Erythroblast (primary cell): ENCODE results near the gene CALHM2.
"Not testable (repeated sequence)": the region's sequence is repeated elsewhere in the genome, so short reads cannot be mapped to it uniquely, and the experiment has no call there.

ENCODE experiments used
- DNase-seq, 2 experiments: peaks; one replicate each; lab custom pipeline; 2025; lab: John Stamatoyannopoulos, UW
- GATA1 ChIP-seq: IDR thresholded peaks from 2 replicates; pipeline ENCODE4 v1.6.1; 2011; ENCODE audit warnings: low read depth, mild to moderate bottlenecking, control low read depth, low read length, moderate library complexity
- POLR2A ChIP-seq: IDR thresholded peaks from 2 replicates; pipeline ENCODE4 v1.6.1; 2011; ENCODE audit warnings: mild to moderate bottlenecking, low read length

The CALHM2 gene

DNA sequence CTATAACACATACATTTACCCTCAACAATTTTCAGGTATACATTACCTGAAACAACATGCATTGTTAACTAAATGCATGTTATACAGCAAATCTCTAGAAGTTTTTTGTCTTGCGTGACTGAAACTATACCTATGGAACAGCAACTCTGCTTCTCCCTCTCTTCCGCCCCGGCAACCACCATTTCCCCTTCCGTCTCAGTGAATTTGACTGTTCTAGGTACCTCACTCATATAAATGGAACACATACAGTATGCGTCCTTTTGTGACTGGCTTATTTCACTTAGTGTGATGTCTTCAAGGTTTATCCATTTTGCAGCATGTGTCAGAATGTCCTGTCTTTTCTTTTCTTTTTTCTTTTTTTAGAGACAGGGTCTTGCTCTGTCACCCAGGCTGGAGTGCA lies 22.5 kb downstream of the CALHM2 start:
- DNase-seq: no peak

DNA sequence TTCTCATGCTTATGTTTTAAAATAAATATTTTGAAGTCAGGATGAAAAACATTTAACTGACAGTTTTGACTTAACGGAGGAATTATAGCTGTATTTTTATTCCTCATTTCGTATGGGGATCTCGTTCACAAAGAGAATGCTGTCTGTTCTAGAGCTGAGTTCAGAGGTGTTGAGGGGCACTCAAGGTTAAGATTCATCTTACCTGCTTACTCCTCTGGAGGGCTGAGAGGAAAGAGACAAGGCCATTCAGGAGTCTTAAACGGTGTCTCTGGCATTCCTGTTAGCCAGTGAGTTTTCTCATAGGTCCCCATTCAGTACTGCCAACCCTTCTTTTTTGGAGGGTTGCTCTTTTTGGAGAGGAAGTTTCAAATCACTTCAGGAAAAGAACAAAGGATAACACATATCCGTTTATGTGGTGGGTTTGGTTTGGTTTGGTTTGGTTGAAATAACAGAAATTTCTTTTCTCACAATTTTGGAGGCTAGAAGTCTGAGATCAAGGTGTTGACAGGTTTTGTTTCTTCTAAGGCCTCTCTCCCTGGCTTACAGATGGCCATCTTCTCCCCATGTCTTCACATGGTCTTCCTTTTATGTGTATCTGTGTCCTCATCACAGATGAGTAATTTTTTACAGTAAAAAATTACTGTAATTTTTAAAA lies 23.1 kb downstream of the CALHM2 start:
- no peak for DNase-seq
- no peak for TF ChIP-seq POLR2A
- no peak for TF ChIP-seq GATA1

More for the DNA sequence above, 22.5 kb downstream of the CALHM2 start:
- no peak for TF ChIP-seq GATA1
- no peak for TF ChIP-seq POLR2A

DNA sequence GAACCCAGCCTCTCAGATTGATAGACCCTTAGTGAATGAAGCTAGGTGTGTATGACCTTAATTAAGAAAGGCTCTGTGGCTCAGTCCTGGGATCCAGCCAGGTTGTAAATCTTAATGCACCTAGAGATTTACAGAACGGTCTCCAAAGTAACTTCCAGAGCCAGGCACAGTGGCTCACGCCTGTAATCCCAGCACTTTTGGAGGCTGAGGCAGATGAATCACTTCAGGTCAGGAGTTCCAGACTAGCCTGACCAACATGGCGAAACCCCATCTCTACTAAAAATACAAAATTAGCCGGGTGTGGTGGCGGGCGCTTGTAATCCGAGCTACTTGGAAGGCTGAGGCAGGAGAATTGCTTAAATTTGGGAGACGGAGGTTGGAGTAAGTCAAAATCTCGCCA lies 24.3 kb downstream of the CALHM2 start:
- TF ChIP-seq POLR2A (no peak), GATA1 (no peak)

DNA sequence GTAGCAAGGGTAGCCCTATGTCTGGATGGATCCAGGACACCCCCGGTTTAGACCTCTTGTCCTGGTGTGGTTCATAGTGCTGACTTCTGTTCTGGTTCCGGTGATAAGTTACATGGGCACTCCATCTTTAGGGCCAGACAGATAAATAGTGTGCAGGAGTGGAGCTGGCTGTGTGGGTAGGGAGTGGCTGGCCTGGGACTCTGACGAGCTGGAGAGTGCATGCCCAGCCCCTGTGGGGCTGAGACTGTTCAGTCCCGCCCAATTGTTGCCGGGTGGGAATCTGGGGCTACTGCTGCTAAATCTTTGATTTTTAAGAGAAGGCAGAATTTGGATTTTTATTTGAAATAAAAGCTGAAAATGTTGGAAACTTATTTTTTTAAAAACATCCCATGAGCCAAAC lies 28.4 kb downstream of the CALHM2 start:
- no peak for DNase-seq
- TF ChIP-seq GATA1 (no peak), POLR2A (no peak)

More for the DNA sequence above, 24.3 kb downstream of the CALHM2 start:
- no peak for DNase-seq

DNA sequence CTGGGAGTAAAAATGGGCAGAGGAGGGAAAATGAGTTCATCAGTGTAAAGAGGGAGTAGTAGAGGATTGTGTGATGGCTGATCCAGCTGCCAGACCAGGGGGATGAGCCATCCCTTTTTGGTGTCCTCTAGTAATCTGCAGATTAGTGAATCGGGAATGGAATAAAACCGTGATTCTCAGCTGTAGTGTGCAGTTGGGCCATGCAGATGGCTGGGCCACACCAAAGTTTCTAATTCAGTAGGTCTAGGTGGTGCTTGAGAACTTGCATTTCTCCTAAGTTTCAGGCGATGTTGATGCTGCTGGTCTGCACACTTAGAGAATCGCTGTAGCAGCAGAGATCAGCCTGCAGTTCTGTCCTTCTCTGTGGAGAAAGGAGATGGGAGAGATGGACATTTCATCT lies 33.1 kb downstream of the CALHM2 start:
- DNase-seq: no peak
- TF ChIP-seq POLR2A: no peak
- TF ChIP-seq GATA1: no peak

DNA sequence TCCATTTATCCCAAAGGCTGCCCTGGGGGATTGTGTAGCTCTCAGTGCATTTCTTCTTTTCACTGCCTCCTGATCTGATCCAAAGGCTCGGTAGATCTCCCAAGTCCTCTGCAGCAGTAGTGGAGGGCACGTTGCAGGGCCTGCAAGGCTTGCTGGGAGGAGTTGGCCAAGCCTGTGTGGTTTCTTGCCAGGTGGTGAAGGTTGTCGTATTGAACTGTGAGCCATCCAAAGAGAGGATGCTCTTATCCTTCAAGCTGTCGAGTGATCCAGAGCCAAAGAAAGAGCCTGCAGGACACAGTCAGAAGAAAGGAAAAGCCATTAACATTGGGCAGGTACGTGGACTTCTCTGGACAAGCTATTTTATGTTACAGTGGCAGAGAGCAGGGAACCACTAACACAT lies 34.6 kb downstream of the CALHM2 start:
- no peak for TF ChIP-seq POLR2A
- no peak for TF ChIP-seq GATA1

DNA sequence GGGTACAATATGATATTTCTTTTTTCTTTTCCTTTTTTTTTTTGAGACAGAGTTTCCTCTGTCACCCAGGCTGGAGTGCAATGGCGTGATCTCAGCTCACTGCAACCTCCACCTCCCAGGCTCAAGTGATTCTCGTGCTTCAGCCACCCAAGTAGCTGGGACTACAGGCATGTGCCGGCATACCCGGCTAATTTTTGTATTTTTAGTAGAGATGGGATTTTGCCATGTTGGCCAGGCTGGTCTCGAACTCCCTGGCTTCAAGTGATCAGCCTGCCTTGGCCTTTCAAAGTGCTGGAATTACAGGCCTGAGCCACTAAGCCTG lies 35.1 kb downstream of the CALHM2 start:
- not testable (repeated sequence) for DNase-seq

More for the DNA sequence above, 34.6 kb downstream of the CALHM2 start:
- no peak for DNase-seq

DNA sequence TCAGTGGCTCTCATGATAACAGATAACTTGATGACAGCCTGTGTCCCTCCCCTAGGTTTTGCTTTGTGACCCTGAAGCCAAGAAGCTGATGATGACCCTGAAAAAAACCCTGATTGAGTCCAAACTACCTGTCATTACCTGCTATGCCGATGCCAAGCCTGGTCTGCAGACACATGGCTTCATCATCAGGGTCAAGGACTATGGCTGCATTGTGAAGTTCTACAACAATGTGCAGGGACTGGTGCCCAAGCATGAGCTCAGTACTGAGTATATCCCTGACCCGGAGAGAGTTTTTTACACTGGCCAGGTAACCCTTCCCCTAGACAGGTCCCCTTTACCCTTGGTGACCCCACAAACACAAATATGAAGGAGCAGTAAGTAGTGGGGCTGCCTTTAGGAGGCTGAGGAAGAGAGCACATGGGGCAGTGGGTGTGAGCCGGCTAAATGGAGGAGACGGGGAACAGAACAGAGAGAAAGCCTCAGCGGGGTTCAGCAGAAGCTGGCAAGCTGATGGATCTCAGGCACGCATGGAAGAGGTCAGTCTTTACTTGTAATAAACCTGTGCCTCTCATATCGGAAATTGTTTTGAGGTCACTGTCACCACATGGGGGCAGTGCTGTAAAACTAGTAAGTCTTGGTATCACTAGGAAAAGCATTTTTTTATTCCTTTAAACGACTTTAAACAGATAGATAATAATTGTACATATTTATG lies 35.6 kb downstream of the CALHM2 start:
- peak; percentile 53 to 72 for DNase-seq
- TF ChIP-seq POLR2A (no peak), GATA1 (no peak)

DNA sequence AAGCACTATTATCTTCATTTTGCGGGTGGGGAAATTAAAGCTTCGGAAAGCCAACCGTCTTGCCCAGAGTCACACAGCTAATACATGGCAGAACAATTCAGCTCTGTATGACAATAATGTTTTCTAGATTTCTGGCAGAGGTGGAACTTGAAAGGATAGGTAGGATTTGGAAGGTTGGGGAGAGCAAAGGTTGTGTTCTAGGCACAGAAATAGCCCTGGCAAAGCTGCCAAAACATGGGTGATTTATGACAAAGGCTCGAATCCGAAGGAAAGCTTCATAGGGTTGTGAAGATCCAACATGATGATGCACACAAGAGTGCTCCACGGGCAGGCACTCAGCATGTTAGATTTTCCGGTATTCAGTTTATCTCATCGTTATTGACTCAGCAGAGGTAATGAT lies 36.6 kb downstream of the CALHM2 start:
- DNase-seq: no peak
- TF ChIP-seq POLR2A (no peak), GATA1 (no peak)

DNA sequence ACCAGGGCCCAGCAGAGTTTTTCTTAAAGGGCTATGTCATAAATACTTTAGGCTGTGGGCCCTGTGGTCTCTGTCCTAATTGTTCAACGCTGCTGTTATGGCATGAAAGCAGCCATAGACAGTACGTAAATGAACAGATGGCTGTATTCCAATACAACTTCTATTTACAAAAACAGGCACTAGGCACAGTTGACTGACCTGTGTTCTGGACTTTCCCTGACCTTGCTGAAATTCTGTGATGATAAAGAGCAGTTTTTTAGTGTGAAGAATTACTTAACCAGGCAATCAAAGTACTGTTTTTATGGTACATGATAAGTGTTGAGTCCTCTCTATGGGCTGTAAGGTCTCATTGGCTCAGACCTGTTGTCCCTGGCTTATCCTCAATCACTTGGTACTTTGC lies 38.6 kb downstream of the CALHM2 start:
- no peak for TF ChIP-seq GATA1
- TF ChIP-seq POLR2A: no peak
- DNase-seq: no peak

DNA sequence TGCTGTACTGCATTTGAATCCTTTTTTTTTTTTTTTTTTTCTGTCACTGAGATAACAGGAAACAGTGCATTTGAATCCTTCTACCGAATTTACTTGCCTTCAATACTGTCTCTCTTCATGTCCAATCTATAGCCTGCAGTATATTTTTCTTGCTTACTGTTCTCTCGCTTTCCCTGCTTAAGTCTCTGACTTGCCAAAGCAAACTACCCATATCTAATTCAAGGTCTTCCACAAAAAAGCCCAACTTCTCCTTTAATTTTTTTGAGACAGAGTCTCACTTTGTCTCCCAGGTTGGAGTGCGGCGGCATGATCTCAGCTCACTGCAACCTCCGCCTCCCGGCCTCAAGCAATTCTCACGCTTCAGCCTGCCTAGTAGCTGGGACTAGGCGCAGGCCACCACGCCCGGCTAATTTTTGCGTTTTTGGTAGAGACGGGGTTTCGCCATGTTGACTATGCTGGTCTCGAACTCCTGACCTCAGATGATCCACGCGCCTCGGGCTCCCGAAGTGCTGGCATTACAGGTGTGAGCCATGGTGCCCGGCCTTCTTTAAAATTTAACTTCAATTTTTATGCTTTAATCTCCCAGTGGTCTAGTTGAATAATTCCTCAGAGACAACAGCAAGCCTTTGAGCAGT lies 54.9 kb downstream of the CALHM2 start:
- DNase-seq: peak in 1 of 2 experiments; percentile 17
- TF ChIP-seq POLR2A (no peak), GATA1 (no peak)

DNA sequence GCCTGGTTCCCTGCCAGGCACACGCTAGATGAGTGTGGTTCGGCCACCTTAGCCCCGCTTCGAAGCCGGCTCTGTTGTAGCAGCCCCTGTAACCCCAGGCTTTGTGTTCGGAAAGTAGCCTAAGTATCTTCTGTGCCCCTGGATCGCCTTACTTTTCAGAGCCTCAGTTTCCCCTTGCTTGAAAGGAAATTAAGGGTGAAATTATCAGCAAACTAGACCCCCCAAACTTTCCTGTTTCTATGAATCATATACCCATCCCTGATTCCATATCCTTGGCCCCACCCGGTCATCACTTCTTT lies 55.4 kb downstream of the CALHM2 start:
- no peak for TF ChIP-seq GATA1
- peak; percentile 59 for TF ChIP-seq POLR2A
- DNase-seq: no peak
